ENCODE data around the gene PSMG2. TPM values are rescaled to one million over a fixed set of nuclear protein-coding genes. Genes with fewer than 3 reads are reported as not detected.
A peak's percentile ranks its signal among the peaks of the same experiment; 100 is the strongest.

Gene PSMG2
- total and polyA plus RNA-seq, 2 of the 13 experiments (the other 11 are each of a cell fraction or from before 2014, with no cell fraction given), result 53.4 to 94.8 TPM

GRCh38 chr18:12766986-12767433 lies 64.2 kb downstream of the PSMG2 start (continued):
- TF ChIP-seq, protein P1, sequence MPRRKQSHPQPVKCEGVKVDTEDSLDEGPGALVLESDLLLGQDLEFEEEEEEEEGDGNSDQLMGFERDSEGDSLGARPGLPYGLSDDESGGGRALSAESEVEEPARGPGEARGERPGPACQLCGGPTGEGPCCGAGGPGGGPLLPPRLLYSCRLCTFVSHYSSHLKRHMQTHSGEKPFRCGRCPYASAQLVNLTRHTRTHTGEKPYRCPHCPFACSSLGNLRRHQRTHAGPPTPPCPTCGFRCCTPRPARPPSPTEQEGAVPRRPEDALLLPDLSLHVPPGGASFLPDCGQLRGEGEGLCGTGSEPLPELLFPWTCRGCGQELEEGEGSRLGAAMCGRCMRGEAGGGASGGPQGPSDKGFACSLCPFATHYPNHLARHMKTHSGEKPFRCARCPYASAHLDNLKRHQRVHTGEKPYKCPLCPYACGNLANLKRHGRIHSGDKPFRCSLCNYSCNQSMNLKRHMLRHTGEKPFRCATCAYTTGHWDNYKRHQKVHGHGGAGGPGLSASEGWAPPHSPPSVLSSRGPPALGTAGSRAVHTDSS (CRISPR knock-in tag; conservative IDR thresholded peaks at IDR 0.05), result no peak
- TF ChIP-seq MXD3 (CRISPR knock-in tag; IDR thresholded peaks at IDR 0.05) (peak; percentile 40), ZNF441 (CRISPR knock-in tag; IDR thresholded peaks at IDR 0.05; ENCODE audit: borderline replicate concordance) (peak; percentile 44; the same call in 1 of the 2 replicates), ERF (CRISPR knock-in tag; IDR thresholded peaks at IDR 0.05) (peak; percentile 76), TFDP2 (CRISPR knock-in tag; IDR thresholded peaks at IDR 0.05) (peak; percentile 39; the same call in 1 of the 2 replicates), MYNN (CRISPR knock-in tag; IDR thresholded peaks at IDR 0.05; ENCODE audit: low read depth) (no peak), ZEB1 (IDR thresholded peaks at IDR 0.05; ENCODE audit: insufficient replicate concordance, low read depth) (no peak), ZNF616 (CRISPR knock-in tag; IDR thresholded peaks at IDR 0.05; ENCODE audit: low read depth) (no peak), TERF1 (CRISPR knock-in tag; IDR thresholded peaks at IDR 0.05) (no peak), MED13 (CRISPR knock-in tag; IDR thresholded peaks at IDR 0.05) (no peak), ZNF605 (CRISPR knock-in tag; IDR thresholded peaks at IDR 0.05) (peak; percentile 94), KDM1A (CRISPR knock-in tag; IDR thresholded peaks at IDR 0.05) (peak; percentile 26; the same call in 1 of the 2 replicates), RFXANK (CRISPR knock-in tag; IDR thresholded peaks at IDR 0.05) (0 out of 2 replicates have a peak, but pooled peaks have one; percentile 71), ZNF841 (CRISPR knock-in tag; IDR thresholded peaks at IDR 0.05; ENCODE audit: borderline replicate concordance) (no peak), ZNF724P (CRISPR knock-in tag; IDR thresholded peaks at IDR 0.05; ENCODE audit: borderline replicate concordance) (no peak), TBX2 (CRISPR knock-in tag; IDR thresholded peaks at IDR 0.05; ENCODE audit: borderline replicate concordance) (peak; percentile 57; the same call in 1 of the 2 replicates), KLF11 (CRISPR knock-in tag; IDR thresholded peaks at IDR 0.05) (no peak), RAD21 (CRISPR knock-in tag; IDR thresholded peaks at IDR 0.05) (peak; percentile 92), ELF3 (CRISPR knock-in tag; IDR thresholded peaks at IDR 0.05) (peak; percentile 63), FOSL1 (CRISPR knock-in tag; IDR thresholded peaks at IDR 0.05; ENCODE audit: borderline replicate concordance) (no peak), ZNF281 (CRISPR knock-in tag; IDR thresholded peaks at IDR 0.05; ENCODE audit: borderline replicate concordance) (peak; percentile 77; the same call in 1 of the 2 replicates), NFYC (CRISPR knock-in tag; IDR thresholded peaks at IDR 0.05) (no peak)
- TF ChIP-seq, protein P2, sequence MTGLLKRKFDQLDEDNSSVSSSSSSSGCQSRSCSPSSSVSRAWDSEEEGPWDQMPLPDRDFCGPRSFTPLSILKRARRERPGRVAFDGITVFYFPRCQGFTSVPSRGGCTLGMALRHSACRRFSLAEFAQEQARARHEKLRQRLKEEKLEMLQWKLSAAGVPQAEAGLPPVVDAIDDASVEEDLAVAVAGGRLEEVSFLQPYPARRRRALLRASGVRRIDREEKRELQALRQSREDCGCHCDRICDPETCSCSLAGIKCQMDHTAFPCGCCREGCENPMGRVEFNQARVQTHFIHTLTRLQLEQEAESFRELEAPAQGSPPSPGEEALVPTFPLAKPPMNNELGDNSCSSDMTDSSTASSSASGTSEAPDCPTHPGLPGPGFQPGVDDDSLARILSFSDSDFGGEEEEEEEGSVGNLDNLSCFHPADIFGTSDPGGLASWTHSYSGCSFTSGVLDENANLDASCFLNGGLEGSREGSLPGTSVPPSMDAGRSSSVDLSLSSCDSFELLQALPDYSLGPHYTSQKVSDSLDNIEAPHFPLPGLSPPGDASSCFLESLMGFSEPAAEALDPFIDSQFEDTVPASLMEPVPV (CRISPR knock-in tag; IDR thresholded peaks at IDR 0.05), result no peak; the same call in 1 of the 2 replicates

Data from HepG2 (cell line).